ENCODE results near the gene COMMD3.

COMMD3 gene

GRCh38 chr10:22318772-22319171 lies 2.6 kb downstream of the COMMD3 start:
- DNase-seq (ENCODE audit: low read depth), result no peak
- no peak overlapping the region for H3K4me3 ChIP-seq (ENCODE audit: low read depth, low read length)

- DNase-seq (ENCODE audit: low read depth), result no peak
- no peak overlapping the region for H3K4me3 ChIP-seq (ENCODE audit: low read depth, low read length)
These were observed 3.4 kb downstream of the COMMD3 start for GRCh38 chr10:22319547-22319979.

GRCh38 chr10:22319980-22320558 lies 3.9 kb downstream of the COMMD3 start:
- H3K4me3 ChIP-seq (ENCODE audit: low read depth, low read length), result peak overlapping the region; percentile 50
- no peak for DNase-seq (ENCODE audit: low read depth)

- no peak for DNase-seq (ENCODE audit: low read depth)
- peak within 1 kb of the TSS; percentile 77 for H3K4me3 ChIP-seq (ENCODE audit: low read depth, low read length)
These were observed 4.5 kb downstream of the COMMD3 start, which contains the start of gene BMI1 for GRCh38 chr10:22320591-22321155. BMI1 (plus strand) TSS chr10:22321099; CDS start chr10:22326450, 5,351 bp downstream.

- DNase-seq (ENCODE audit: low read depth), result no peak
- peak overlapping the region; percentile 77 for H3K4me3 ChIP-seq (ENCODE audit: low read depth, low read length)
These were observed 5.2 kb downstream of the COMMD3 start for GRCh38 chr10:22321156-22321923.

- H3K4me3 ChIP-seq (ENCODE audit: low read depth, low read length), result peak overlapping the region; percentile 71
- no peak for DNase-seq (ENCODE audit: low read depth)
These were observed 5.9 kb downstream of the COMMD3 start for GRCh38 chr10:22321924-22322640.

- peak overlapping the region; percentile 71 for H3K4me3 ChIP-seq (ENCODE audit: low read depth, low read length)
- no peak for DNase-seq (ENCODE audit: low read depth)
These were observed 6.5 kb downstream of the COMMD3 start for GRCh38 chr10:22322641-22323160.

GRCh38 chr10:22323538-22324305 lies 7.5 kb downstream of the COMMD3 start:
- no peak overlapping the region for H3K4me3 ChIP-seq (ENCODE audit: low read depth, low read length)
- no peak for DNase-seq (ENCODE audit: low read depth)

GRCh38 chr10:22324413-22324812 lies 8.2 kb downstream of the COMMD3 start:
- peak overlapping the region; percentile 61 for H3K4me3 ChIP-seq (ENCODE audit: low read depth, low read length)
- no peak for DNase-seq (ENCODE audit: low read depth)

GRCh38 chr10:22324893-22325271 lies 8.7 kb downstream of the COMMD3 start:
- peak overlapping the region; percentile 61 for H3K4me3 ChIP-seq (ENCODE audit: low read depth, low read length)
- DNase-seq (ENCODE audit: low read depth), result no peak

GRCh38 chr10:22325272-22326144 lies 9.3 kb downstream of the COMMD3 start:
- peak overlapping the region; percentile 61 for H3K4me3 ChIP-seq (ENCODE audit: low read depth, low read length)
- no peak for DNase-seq (ENCODE audit: low read depth)

- no peak for DNase-seq (ENCODE audit: low read depth)
- peak overlapping the region; percentile 61 for H3K4me3 ChIP-seq (ENCODE audit: low read depth, low read length)
These were observed 10.0 kb downstream of the COMMD3 start for GRCh38 chr10:22326145-22326702.

GRCh38 chr10:22329150-22329549 lies 13.0 kb downstream of the COMMD3 start:
- H3K4me3 ChIP-seq (ENCODE audit: low read depth, low read length), result no peak overlapping the region
- no peak for DNase-seq (ENCODE audit: low read depth)

- no peak overlapping the region for H3K4me3 ChIP-seq (ENCODE audit: low read depth, low read length)
- no peak for DNase-seq (ENCODE audit: low read depth)
These were observed 16.0 kb downstream of the COMMD3 start for GRCh38 chr10:22332116-22332692.

- no peak overlapping the region for H3K4me3 ChIP-seq (ENCODE audit: low read depth, low read length)
- no peak for DNase-seq (ENCODE audit: low read depth)
These were observed 17.2 kb downstream of the COMMD3 start for GRCh38 chr10:22333167-22333974.

- no peak overlapping the region for H3K4me3 ChIP-seq (ENCODE audit: low read depth, low read length)
- DNase-seq (ENCODE audit: low read depth), result no peak
These were observed 17.7 kb downstream of the COMMD3 start for GRCh38 chr10:22333975-22334282.
